Transverse colon (tissue), 4 donors: ENCODE measurements around the gene PRSS53.

Experiments used
- CTCF ChIP-seq, 5 experiments: fragments of 200-600 bp in 3 of 5; fragments of 450-650 bp in 2 of 5; sonication (generic) in 3 of 5; IDR thresholded peaks; 1 replicate in 2 of 5; 2 replicates in 3 of 5; pipeline ENCODE4 v1.5.1; 2016 to 2017; ENCODE audit warnings: antibody characterized with exemption in 5 of 5, inconsistent platforms in 3 of 5, mild to moderate bottlenecking in 2 of 5, moderate library complexity in 1 of 5
- EP300 ChIP-seq: sonication (generic); formaldehyde crosslinking; IDR thresholded peaks from one replicate; pipeline ENCODE4 v1.6.1; 2017; ENCODE audit warnings: antibody characterized with exemption, low read depth
- POLR2A ChIP-seq: fragments of 450-650 bp; IDR thresholded peaks from one replicate; pipeline ENCODE4 v1.6.1; 2016; ENCODE audit warnings: antibody characterized with exemption, mild to moderate bottlenecking, moderate library complexity
- POLR2AphosphoS5 ChIP-seq, 3 donors: sonication (generic); formaldehyde crosslinking; IDR thresholded peaks; one replicate each; pipeline ENCODE4 v1.6.1; 2016; ENCODE audit warnings: antibody characterized with exemption in 3 of 3

DNA sequence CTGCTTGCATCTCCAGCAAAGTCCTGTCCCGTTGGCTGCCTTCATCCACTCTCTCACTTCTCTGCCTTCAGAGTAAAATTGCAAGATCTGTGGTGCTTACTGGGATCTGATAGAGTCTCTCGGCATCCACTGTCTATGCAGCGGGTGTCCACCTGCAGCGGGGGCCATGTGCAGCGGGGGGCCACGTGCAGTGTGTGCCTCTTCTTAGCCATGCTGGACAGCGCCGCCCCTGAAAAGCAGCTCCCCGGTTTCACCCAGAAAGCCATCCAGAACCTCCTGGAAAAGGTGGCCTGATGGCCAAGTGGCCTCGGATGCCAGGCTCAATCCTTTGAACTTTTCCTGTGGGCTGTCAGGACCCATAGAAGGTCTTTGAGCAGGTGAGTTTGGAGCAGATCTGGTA, 45.9 kb downstream of the PRSS53 start:
- TF ChIP-seq CTCF (IDR thresholded peaks at IDR 0.05) (no peak), POLR2AphosphoS5 (IDR thresholded peaks at IDR 0.05) (no peak), POLR2A (no peak), EP300 (no peak)
